NCI-H2227 (cell line): ENCODE data around the gene PIF1.

Source experiments
- DNase-seq: peaks from one replicate; lab custom pipeline; 2025; ENCODE audit not compliant: unreplicated experiment; lab: John Stamatoyannopoulos, UW

PIF1 gene

GRCh38 chr15:64775551-64776401 is 49.7 kb downstream of the PIF1 start, which contains the start of gene RBPMS2:
Gene RBPMS2, minus strand, starts transcription at chr15:64775589. Its CDS starts 270 bp downstream, at chr15:64775319.
- DNase-seq = peak; percentile 30

- DNase-seq = peak; percentile 46
Measured at GRCh38 chr15:64774629-64775493, 50.6 kb downstream of the PIF1 start.

GRCh38 chr15:64774037-64774628 is 51.3 kb downstream of the PIF1 start:
- no peak for DNase-seq

- no peak for DNase-seq
Measured at GRCh38 chr15:64773606-64774005, 51.8 kb downstream of the PIF1 start.

- no peak for DNase-seq
Measured at GRCh38 chr15:64772964-64773363, 52.5 kb downstream of the PIF1 start.

- no peak for DNase-seq
Measured at GRCh38 chr15:64772488-64772887, 53.0 kb downstream of the PIF1 start.

- DNase-seq = no peak
Measured at GRCh38 chr15:64770626-64771025, 54.8 kb downstream of the PIF1 start.

- DNase-seq = no peak
Measured at GRCh38 chr15:64767203-64767602, 58.2 kb downstream of the PIF1 start.

- DNase-seq = no peak
Measured at GRCh38 chr15:64766058-64766457, 59.4 kb downstream of the PIF1 start.
